Endometrium (tissue), 2 donors: Measurements from ENCODE around the gene FRMPD2.
"Not testable (repeated sequence)": the region's sequence is repeated elsewhere in the genome, so short reads cannot be mapped to it uniquely, and the experiment has no call there.

ENCODE experiments used
- FAIRE-seq: peaks from 2 replicates; lab custom pipeline; 2012; peaks lifted over from hg19 to GRCh38; lab: Jason Lieb, UNC
- donor health status: control.
- donor health status: control.

The FRMPD2 gene

GRCh38 chr10:48232717-48233447 lies 41.6 kb downstream of the FRMPD2 start:
- FAIRE-seq = no peak

- no peak for FAIRE-seq
Measured at GRCh38 chr10:48231699-48232315, 42.7 kb downstream of the FRMPD2 start.

GRCh38 chr10:48231178-48231577 lies 43.3 kb downstream of the FRMPD2 start:
- FAIRE-seq = no peak

GRCh38 chr10:48227213-48227612 lies 47.3 kb downstream of the FRMPD2 start:
- no peak for FAIRE-seq

GRCh38 chr10:48224979-48225560 lies 49.4 kb downstream of the FRMPD2 start:
- no peak for FAIRE-seq

GRCh38 chr10:48224296-48224695 lies 50.2 kb downstream of the FRMPD2 start:
- FAIRE-seq = no peak

- FAIRE-seq = no peak
Measured at GRCh38 chr10:48221814-48222213, 52.7 kb downstream of the FRMPD2 start.

- not testable (repeated sequence) for FAIRE-seq
Measured at GRCh38 chr10:48221031-48221430, 53.5 kb downstream of the FRMPD2 start.

GRCh38 chr10:48219194-48219593 lies 55.3 kb downstream of the FRMPD2 start:
- no peak for FAIRE-seq

GRCh38 chr10:48216744-48217143 lies 57.8 kb downstream of the FRMPD2 start:
- no peak for FAIRE-seq

- FAIRE-seq = no peak
Measured at GRCh38 chr10:48216204-48216505, 58.3 kb downstream of the FRMPD2 start.

GRCh38 chr10:48215486-48216203 lies 58.9 kb downstream of the FRMPD2 start:
- FAIRE-seq = no peak

- no peak for FAIRE-seq
Measured at GRCh38 chr10:48214716-48215485, 59.6 kb downstream of the FRMPD2 start.

- no peak for FAIRE-seq
Measured at GRCh38 chr10:48213047-48213446, 61.4 kb downstream of the FRMPD2 start.

GRCh38 chr10:48211777-48212176 lies 62.7 kb downstream of the FRMPD2 start:
- no peak for FAIRE-seq

GRCh38 chr10:48210966-48211365 lies 63.5 kb downstream of the FRMPD2 start:
- FAIRE-seq = no peak

- no peak for FAIRE-seq
Measured at GRCh38 chr10:48210391-48210790, 64.1 kb downstream of the FRMPD2 start.

GRCh38 chr10:48209241-48209640 lies 65.3 kb downstream of the FRMPD2 start:
- no peak for FAIRE-seq

- FAIRE-seq = no peak
Measured at GRCh38 chr10:48207853-48208252, 66.6 kb downstream of the FRMPD2 start.

GRCh38 chr10:48206482-48207250 lies 67.8 kb downstream of the FRMPD2 start:
- no peak for FAIRE-seq

- FAIRE-seq = no peak
Measured at GRCh38 chr10:48205918-48206317, 68.6 kb downstream of the FRMPD2 start.
